ENCODE results near the gene TESPA1.

The TESPA1 gene

DNA sequence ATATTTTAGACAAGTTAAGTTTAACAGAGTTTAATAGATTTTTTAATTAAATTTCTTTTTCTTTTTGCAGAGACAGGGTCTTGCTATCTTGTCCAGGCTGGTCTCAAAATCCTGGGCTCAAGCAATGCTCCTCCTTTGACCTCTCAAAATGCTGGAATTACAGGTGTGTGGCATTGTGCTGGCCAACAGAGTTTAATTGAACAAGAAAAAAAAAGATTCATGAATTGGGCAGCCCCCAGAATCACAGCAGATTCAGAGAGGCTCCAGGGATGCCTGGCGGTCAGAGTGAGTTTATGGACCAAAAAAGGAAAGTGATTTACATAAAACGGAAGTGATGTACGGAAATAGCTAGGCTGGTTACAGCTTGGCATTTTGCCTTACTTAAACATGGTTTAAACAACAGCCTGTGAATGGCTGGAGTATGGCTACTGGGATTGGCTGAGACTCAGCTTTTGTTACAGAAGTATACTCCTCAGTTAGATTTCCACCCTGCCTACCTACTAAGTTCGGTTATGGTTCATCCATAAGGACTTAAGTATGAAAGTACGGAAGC lies 14.5 kb upstream of the TESPA1 start:
- DNase-seq (ENCODE audit: low spot score): no peak
- Histone ChIP-seq H3K4me1 (ENCODE audit: insufficient read depth, poor library complexity, severe bottlenecking) (no peaks in the 10 kb centered on the region), H3K27me3 (ENCODE audit: insufficient read depth, poor library complexity, severe bottlenecking) (peaks cover 5% of the 10 kb centered on the region), H3K27ac (ENCODE audit: poor library complexity, severe bottlenecking) (no peak overlapping the region), H3K4me3 (ENCODE audit: severe bottlenecking) (no peak overlapping the region), H3K9me3 (ENCODE audit: severe bottlenecking) (no peaks in the 10 kb centered on the region), H3K36me3 (ENCODE audit: low read depth) (no peaks in the 10 kb centered on the region)
- TF ChIP-seq, protein P1, sequence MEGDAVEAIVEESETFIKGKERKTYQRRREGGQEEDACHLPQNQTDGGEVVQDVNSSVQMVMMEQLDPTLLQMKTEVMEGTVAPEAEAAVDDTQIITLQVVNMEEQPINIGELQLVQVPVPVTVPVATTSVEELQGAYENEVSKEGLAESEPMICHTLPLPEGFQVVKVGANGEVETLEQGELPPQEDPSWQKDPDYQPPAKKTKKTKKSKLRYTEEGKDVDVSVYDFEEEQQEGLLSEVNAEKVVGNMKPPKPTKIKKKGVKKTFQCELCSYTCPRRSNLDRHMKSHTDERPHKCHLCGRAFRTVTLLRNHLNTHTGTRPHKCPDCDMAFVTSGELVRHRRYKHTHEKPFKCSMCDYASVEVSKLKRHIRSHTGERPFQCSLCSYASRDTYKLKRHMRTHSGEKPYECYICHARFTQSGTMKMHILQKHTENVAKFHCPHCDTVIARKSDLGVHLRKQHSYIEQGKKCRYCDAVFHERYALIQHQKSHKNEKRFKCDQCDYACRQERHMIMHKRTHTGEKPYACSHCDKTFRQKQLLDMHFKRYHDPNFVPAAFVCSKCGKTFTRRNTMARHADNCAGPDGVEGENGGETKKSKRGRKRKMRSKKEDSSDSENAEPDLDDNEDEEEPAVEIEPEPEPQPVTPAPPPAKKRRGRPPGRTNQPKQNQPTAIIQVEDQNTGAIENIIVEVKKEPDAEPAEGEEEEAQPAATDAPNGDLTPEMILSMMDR (IDR thresholded peaks at IDR 0.05; ENCODE audit: poor library complexity, severe bottlenecking): no peak
- ATAC-seq (ENCODE audit: low read depth): no peak

DNA sequence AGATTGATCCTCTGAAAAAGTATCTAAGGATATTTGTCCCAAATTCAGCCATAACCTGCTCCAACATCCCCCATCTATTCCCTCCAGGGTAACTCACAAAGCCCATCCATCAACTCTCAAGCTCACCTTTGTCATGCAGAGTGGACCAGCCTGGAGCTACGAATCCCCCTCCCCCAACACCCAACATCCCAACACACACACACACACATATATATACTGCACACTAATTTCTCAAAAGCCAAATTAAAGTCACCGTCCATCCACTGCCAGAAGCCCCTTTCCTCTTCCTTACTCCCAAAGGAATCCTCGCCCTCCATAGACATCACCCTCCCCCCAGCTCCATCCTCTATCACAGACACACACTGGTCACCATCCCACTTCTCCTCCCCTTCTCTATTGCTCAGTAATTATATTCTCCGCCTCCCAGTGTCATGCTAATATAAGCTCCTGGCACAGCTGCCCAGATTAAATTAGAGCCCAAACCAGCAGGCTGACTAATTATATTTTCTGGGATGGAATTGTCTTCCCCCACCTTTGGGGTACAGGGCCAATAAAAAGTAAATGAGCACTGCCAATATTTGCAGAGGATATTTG lies 13.5 kb upstream of the TESPA1 start:
- DNase-seq (ENCODE audit: low spot score): no peak
- peaks cover 5% of the 10 kb centered on the region for H3K27me3 ChIP-seq (ENCODE audit: insufficient read depth, poor library complexity, severe bottlenecking)
- TF ChIP-seq, protein P1 (IDR thresholded peaks at IDR 0.05; ENCODE audit: poor library complexity, severe bottlenecking): no peak
- H3K27ac ChIP-seq (ENCODE audit: poor library complexity, severe bottlenecking): no peak overlapping the region
- no peaks in the 10 kb centered on the region for H3K9me3 ChIP-seq (ENCODE audit: severe bottlenecking)
- no peak overlapping the region for H3K4me3 ChIP-seq (ENCODE audit: severe bottlenecking)
- ATAC-seq (ENCODE audit: low read depth): no peak
- no peaks in the 10 kb centered on the region for H3K4me1 ChIP-seq (ENCODE audit: insufficient read depth, poor library complexity, severe bottlenecking)
- H3K36me3 ChIP-seq (ENCODE audit: low read depth): no peaks in the 10 kb centered on the region

DNA sequence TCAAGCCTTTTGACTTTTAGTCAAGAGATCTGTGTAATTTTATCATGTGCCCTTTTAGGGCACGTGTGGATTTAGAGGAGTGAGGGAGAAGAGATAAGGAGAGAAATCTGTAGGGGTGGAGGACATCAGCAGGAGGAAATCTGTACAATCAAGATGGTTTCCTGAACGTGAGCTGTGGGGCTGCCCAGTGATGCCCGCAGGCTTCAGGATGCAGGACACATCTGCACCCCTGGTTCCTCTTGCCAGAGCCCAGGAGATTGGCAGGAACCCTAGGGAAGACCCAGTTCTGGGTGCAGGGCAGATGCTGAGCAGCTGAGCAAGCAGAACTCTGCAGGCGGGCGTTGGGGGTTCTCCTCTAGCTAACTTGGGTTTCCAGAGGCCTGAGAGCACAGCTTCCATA lies 11.6 kb upstream of the TESPA1 start:
- no peaks in the 10 kb centered on the region for H3K4me1 ChIP-seq (ENCODE audit: insufficient read depth, poor library complexity, severe bottlenecking)
- ATAC-seq (ENCODE audit: low read depth): no peak
- H3K27ac ChIP-seq (ENCODE audit: poor library complexity, severe bottlenecking): no peak overlapping the region
- H3K36me3 ChIP-seq (ENCODE audit: low read depth): no peaks in the 10 kb centered on the region
- H3K9me3 ChIP-seq (ENCODE audit: severe bottlenecking): no peaks in the 10 kb centered on the region
- no peak for DNase-seq (ENCODE audit: low spot score)
- no peak overlapping the region for H3K4me3 ChIP-seq (ENCODE audit: severe bottlenecking)
- H3K27me3 ChIP-seq (ENCODE audit: insufficient read depth, poor library complexity, severe bottlenecking): peaks cover 5% of the 10 kb centered on the region
- TF ChIP-seq, protein P1 (IDR thresholded peaks at IDR 0.05; ENCODE audit: poor library complexity, severe bottlenecking): no peak

DNA sequence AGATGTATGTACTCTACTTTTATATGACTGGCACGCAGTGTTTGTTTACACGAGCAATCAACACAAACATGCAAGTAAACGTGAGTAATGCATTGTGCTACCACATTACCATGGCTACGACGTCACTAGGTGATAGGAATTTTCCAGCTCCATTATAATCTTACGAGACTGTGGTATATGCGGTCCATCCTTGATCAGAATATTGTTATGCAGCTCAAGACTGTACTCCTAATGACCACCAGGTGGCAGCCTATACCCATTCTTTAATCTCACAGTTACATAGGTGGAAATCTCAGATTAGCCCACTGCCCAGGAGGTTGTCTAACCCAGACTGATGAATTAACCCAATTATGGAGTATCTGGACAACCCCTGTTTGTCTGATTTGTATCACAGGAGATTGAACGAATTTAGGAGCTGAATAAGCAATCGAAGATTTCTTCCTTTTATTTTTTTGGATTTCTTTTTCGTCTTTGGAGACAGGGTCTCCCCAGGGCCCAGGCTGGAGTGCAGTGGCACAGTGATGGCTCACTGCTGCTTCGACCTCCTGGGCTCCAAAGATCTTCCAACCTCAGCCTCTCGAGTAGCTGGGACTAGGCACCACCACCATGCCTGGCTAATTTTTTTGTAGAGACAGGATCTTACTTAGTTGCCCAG lies 8.7 kb upstream of the TESPA1 start:
- ATAC-seq (ENCODE audit: low read depth) (peak; percentile 85), DNase-seq (ENCODE audit: low spot score) (no peak)
- no peaks in the 10 kb centered on the region for H3K36me3 ChIP-seq (ENCODE audit: low read depth)
- H3K4me1 ChIP-seq (ENCODE audit: insufficient read depth, poor library complexity, severe bottlenecking): no peaks in the 10 kb centered on the region
- no peak overlapping the region for H3K27ac ChIP-seq (ENCODE audit: poor library complexity, severe bottlenecking)
- H3K27me3 ChIP-seq (ENCODE audit: insufficient read depth, poor library complexity, severe bottlenecking): peaks cover 5% of the 10 kb centered on the region
- no peak overlapping the region for H3K4me3 ChIP-seq (ENCODE audit: severe bottlenecking)
- H3K9me3 ChIP-seq (ENCODE audit: severe bottlenecking): no peaks in the 10 kb centered on the region
- TF ChIP-seq, protein P1 (IDR thresholded peaks at IDR 0.05; ENCODE audit: poor library complexity, severe bottlenecking): peak; percentile 91

DNA sequence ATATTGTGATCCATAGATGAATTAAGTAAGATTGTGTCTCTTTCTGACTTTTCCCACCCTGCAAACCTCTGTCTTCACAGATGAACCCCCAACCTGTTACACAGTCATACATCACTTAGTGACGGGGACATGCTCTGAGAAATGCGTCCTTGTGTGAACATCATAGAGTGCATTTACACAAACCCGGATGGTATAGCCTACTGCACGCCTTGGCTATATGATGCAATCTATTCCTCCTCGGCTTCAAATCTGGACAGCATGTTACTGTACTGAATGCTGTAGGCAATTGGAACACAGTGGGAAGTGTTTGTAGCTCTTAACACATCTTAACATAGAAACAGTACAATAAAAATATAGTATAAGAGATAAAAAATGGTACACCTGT lies 7.4 kb upstream of the TESPA1 start:
- ATAC-seq (ENCODE audit: low read depth): no peak

More for the DNA sequence above, 7.4 kb upstream of the TESPA1 start:
- TF ChIP-seq, protein P1 (IDR thresholded peaks at IDR 0.05; ENCODE audit: poor library complexity, severe bottlenecking): no peak
- peaks cover 5% of the 10 kb centered on the region for H3K27me3 ChIP-seq (ENCODE audit: insufficient read depth, poor library complexity, severe bottlenecking)
- H3K27ac ChIP-seq (ENCODE audit: poor library complexity, severe bottlenecking): no peak overlapping the region
- H3K36me3 ChIP-seq (ENCODE audit: low read depth): no peaks in the 10 kb centered on the region
- no peaks in the 10 kb centered on the region for H3K9me3 ChIP-seq (ENCODE audit: severe bottlenecking)
- H3K4me3 ChIP-seq (ENCODE audit: severe bottlenecking): no peak overlapping the region
- DNase-seq (ENCODE audit: low spot score): no peak
- no peaks in the 10 kb centered on the region for H3K4me1 ChIP-seq (ENCODE audit: insufficient read depth, poor library complexity, severe bottlenecking)
